ENCODE results near the gene IPCEF1. TPM values are rescaled to one million over a fixed set of nuclear protein-coding genes. Genes with fewer than 3 reads are reported as not detected.
"Not testable (repeated sequence)": the region's sequence is repeated elsewhere in the genome, so short reads cannot be mapped to it uniquely, and the experiment has no call there.

IPCEF1 gene
- total and polyA plus RNA-seq, 2 experiments from 2014 or later, result 0.15 TPM; not detected in 1

- no peaks in the 10 kb centered on the region for H3K4me1 ChIP-seq (ENCODE audit: low read depth)
- no peak overlapping the region for H3K27ac ChIP-seq
- no peak overlapping the region for H3K4me3 ChIP-seq
- H3K36me3 ChIP-seq, result no peaks in the 10 kb centered on the region
- DNase-seq (ENCODE audit: low read depth in 1 of 2, low spot score in 1 of 2), result no peak
- no peaks in the 10 kb centered on the region for H3K9me3 ChIP-seq (ENCODE audit: low read depth)
- TF ChIP-seq CTCF (IDR thresholded peaks at IDR 0.05; ENCODE audit: low read depth, low read length), result no peak
- no peaks in the 10 kb centered on the region for H3K27me3 ChIP-seq
Observed at GRCh38 chr6:154187714-154188113, 168.9 kb downstream of the IPCEF1 start.

- Histone ChIP-seq H3K4me3 (no peak overlapping the region), H3K4me1 (ENCODE audit: low read depth) (no peaks in the 10 kb centered on the region), H3K27ac (no peak overlapping the region), H3K27me3 (no peaks in the 10 kb centered on the region), H3K9me3 (ENCODE audit: low read depth) (no peaks in the 10 kb centered on the region), H3K36me3 (no peaks in the 10 kb centered on the region)
- DNase-seq (ENCODE audit: low read depth in 1 of 2, low spot score in 1 of 2), result no peak
- TF ChIP-seq CTCF (IDR thresholded peaks at IDR 0.05; ENCODE audit: low read depth, low read length), result no peak
Observed at GRCh38 chr6:154187203-154187602, 169.4 kb downstream of the IPCEF1 start.

- no peak for DNase-seq (ENCODE audit: low read depth in 1 of 2, low spot score in 1 of 2)
- Histone ChIP-seq H3K27ac (no peak overlapping the region), H3K4me3 (no peak overlapping the region), H3K4me1 (ENCODE audit: low read depth) (no peaks in the 10 kb centered on the region), H3K36me3 (no peaks in the 10 kb centered on the region), H3K27me3 (no peaks in the 10 kb centered on the region), H3K9me3 (ENCODE audit: low read depth) (no peaks in the 10 kb centered on the region)
- TF ChIP-seq CTCF (IDR thresholded peaks at IDR 0.05; ENCODE audit: low read depth, low read length), result no peak
Observed at GRCh38 chr6:154179434-154179833, 177.2 kb downstream of the IPCEF1 start.

- not testable (repeated sequence) for H3K27ac ChIP-seq; H3K36me3 ChIP-seq; H3K27me3 ChIP-seq; DNase-seq (ENCODE audit: low read depth in 1 of 2, low spot score in 1 of 2); H3K9me3 ChIP-seq (ENCODE audit: low read depth); H3K4me1 ChIP-seq (ENCODE audit: low read depth); H3K4me3 ChIP-seq
Observed at GRCh38 chr6:154172393-154172792, 184.2 kb downstream of the IPCEF1 start.

- no peak overlapping the region for H3K27ac ChIP-seq
- no peaks in the 10 kb centered on the region for H3K36me3 ChIP-seq
- H3K4me3 ChIP-seq, result no peak overlapping the region
- no peaks in the 10 kb centered on the region for H3K27me3 ChIP-seq
- TF ChIP-seq CTCF (IDR thresholded peaks at IDR 0.05; ENCODE audit: low read depth, low read length), result no peak
- no peak for DNase-seq (ENCODE audit: low read depth in 1 of 2, low spot score in 1 of 2)
- no peaks in the 10 kb centered on the region for H3K9me3 ChIP-seq (ENCODE audit: low read depth)
- H3K4me1 ChIP-seq (ENCODE audit: low read depth), result no peaks in the 10 kb centered on the region
Observed at GRCh38 chr6:154170106-154170505, 186.5 kb downstream of the IPCEF1 start.

- Histone ChIP-seq H3K36me3 (no peaks in the 10 kb centered on the region), H3K27ac (no peak overlapping the region), H3K4me1 (ENCODE audit: low read depth) (no peaks in the 10 kb centered on the region), H3K9me3 (ENCODE audit: low read depth) (no peaks in the 10 kb centered on the region), H3K4me3 (no peak overlapping the region), H3K27me3 (no peaks in the 10 kb centered on the region)
- no peak for TF ChIP-seq CTCF (IDR thresholded peaks at IDR 0.05; ENCODE audit: low read depth, low read length)
- peak in 1 of 2 donors; percentile 20 for DNase-seq (ENCODE audit: low read depth in 1 of 2, low spot score in 1 of 2)
Observed at GRCh38 chr6:154169193-154169847, 187.3 kb downstream of the IPCEF1 start.
